CD4-positive, alpha-beta T cell treated with Interferon gamma for 1 hour (primary cell): ENCODE data around the gene MUSTN1.

Source experiments
- DNase-seq: peaks from one replicate; pipeline ENCODE4 v3.0.0-alpha.2; 2020

MUSTN1 gene

DNA sequence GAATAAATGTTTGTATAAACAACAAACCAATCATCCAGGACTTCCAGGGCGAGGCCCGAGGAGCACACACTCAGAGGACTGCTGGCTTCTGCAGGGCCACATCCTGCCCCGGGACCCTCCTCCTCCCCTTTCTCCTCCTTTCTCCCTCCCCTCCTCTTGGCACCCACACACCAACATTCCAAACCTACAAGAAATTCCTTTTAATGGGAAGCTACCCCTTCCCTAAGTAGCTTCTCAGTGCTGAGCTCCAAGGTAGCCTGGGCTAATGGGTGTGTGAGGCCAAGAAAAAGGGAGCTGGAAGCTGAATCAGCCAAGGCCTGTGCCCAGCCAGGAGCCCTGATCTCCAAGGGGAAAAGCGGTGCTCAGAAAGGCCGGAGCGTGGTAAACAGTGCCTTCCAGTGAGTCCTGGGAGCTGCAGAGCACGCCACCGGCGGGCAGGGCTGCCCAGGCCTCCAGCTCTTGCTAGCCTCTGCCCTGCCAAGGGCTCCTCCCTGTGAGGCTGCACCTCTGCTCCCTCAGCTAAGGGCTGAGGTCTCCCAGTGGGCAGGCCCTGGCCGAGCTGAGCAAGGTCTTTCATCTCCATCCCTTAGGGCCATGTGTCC, 36.3 kb downstream of the MUSTN1 start:
- DNase-seq = no peak

DNA sequence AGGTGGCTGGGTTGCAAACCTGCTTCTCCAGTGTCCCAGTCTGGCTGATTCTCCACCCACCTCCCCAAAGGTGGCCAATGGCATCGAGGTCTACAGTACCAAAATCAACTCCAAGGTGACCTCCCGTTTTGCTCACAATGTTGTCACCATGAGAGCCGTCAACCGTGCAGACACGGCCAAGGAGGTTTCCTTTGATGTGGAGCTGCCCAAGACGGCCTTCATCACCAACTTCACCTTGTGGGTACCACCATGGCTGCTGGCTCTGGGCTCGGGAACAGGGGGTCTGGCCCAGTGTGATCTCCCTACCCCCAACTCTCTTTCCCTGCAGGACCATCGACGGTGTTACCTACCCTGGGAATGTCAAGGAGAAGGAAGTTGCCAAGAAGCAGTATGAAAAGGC, 38.4 kb downstream of the MUSTN1 start:
- DNase-seq = no peak

DNA sequence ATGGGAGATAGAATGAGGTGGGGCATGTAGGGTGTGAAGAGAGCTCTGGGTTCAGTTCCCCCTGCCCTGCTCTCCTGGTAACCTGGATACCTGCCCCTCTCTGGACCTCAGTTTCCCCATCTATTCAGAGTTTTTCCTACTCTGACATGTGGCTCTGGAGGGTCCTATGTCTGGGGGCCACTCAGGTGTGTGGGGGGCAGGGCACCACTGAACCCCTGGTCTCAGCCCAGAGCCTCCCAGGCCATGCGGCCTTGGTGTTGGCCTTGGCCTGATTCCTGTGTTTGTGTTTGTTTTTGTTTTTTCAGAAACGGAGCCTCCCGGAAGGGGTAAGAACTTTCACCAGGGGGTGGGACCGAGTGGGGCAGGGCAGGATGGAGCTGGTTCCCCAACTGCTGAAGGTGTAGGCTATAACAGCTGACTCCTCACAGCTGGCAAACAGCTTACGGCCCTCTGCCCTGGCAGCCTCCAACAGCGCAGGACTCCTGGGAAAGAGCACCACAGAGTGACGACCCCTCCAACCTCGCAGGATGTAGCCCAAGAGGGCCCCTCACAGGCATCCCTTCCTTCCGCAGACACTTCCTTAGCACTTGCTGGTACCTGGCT, 39.4 kb downstream of the MUSTN1 start:
- no peak for DNase-seq

DNA sequence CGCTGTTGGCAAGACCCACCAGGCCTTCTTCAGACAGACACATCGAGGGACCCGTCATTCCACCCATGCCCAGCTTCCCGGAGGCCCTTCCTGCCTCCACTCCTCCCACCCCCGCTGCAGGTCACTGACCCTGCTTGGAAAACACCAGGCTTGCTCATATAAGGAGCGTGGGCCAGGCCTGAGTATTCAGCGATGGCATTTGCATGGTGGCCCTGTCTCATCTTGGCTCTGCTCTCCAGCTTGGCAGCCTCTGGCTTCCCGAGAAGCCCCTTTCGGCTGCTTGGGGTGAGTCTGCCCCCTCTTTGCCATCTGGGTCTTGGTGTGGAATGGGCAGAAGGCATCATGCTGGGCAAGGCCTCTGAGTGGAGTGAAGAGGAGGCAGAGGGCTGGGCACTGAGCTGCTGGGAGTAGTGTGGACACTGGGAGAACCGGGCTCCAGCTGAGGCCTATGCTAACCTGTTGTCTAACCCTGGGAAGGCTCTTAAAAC, 40.2 kb downstream of the MUSTN1 start, which contains the start of gene ITIH3:
ITIH3 (plus strand) TSS at position 185 of the 488 bp plus-strand sequence; CDS start at position 193, 8 bp downstream.
- no peak for DNase-seq

DNA sequence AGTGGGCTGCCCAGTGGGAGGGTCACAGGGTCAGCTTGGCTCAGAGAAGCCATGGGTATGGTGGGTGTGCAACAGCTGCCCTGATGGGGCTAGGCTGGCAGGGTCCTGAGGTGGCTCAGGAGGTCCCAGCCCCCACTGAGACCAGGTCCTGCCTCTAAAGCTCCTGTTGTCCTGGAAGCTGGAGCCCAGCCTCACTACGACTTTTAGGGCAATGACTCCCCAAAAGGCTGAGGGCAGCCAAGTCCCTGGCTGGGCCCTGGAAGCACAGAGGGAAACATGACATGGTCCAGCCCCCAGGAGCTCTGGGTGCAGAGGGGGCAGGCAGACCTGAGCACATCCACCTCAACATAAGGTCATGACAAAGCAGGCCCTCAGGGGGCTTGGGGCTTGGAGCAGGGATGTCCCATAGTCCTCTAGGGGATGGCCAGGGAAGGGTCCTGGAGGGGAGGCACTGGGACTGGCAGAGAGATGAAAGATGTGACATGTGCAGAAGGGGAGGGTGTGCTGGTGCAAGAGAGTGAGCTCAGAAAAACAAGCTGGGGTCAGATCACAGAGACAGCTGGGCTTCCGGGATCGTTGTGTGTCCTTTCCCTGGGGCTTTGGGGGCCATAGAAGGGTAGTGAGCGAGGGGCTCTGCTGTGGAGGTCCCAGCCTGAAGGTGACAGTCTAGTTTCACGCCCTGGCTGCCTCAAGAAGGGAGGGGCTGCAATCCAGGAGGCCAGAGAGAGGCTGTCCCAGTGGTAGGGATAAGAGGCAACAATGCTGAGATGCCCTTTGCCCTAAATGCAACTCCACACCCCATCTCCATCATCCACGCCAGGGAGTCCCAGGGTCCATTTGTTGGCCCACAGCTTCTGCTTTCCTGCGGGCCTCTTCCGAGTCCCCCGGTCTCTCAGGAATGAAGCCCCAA, 40.9 kb downstream of the MUSTN1 start:
- no peak for DNase-seq

DNA sequence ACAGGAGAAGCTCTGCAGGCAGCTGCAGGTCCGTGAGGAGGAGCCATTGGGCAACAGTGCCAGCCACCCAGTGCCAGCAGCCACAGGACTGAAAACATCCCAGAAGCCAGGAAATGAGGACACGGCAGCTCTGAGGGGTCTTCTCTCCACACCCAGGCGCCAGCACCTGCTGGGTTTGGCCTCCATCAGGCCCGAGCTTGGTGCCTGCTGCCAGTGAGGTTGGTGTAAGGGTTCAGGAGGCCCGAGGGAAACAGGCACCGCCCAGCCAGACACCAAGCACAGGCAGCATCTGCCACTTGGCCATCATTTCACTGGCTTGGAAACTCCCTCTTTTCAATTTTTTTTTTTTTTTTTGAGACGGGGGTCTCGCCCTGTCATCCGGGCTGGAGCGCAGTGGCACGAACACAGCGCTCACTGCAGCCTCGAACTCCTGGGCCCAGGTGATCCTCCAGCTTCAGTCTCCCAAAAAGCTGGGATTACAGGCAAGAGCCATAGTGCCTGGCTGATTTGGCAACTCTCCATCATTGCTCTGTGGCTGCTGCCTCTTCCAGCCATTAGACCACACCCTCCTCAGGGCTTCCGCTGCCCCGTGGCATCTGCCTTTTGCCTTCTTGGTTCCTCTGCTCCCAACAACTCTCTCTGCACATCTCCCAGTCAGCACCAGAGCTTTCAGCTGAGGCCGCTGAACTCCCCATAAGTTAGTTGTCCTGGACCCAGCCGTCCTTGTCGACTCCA, 41.7 kb downstream of the MUSTN1 start:
- no peak for DNase-seq

DNA sequence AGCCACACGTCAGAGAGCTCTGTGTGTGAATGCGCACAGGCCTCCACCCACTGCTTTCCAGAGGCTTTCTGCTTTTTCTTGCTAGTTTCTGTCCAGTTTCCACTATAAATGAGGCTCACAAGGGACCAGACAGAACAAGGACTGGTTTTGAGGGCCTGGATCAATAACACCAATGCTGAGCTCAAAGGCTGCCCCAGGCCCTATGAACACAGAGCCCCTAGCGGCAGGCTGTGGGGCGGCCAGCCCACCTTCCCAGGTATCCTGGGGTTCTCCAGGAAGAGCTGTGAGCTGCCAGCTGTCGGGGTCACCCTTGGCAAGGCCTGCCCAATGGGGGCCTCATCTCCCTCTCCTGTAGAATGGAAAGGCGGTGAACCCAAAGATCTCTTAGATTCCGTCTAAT, 42.4 kb downstream of the MUSTN1 start:
- no peak for DNase-seq

DNA sequence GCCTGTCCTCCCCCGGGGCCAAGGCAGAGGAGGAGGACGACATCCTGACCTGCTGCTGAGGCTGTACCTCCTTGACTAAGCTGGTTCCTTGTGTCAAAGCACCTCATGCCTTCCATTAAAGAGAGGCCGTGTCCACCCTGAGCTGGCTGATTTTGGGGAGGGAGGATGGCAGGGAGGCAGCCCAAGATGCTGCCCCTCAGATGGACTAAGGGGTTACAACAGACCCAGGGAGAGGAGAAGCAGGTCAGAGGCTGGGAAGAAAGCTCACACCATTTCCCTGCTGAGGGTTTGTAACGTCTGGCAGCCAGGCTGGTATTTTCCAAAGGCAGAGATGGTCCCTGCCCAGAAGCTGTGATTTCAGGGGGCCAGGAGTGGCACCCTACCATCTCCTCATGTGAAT, 42.9 kb downstream of the MUSTN1 start:
- DNase-seq = no peak

DNA sequence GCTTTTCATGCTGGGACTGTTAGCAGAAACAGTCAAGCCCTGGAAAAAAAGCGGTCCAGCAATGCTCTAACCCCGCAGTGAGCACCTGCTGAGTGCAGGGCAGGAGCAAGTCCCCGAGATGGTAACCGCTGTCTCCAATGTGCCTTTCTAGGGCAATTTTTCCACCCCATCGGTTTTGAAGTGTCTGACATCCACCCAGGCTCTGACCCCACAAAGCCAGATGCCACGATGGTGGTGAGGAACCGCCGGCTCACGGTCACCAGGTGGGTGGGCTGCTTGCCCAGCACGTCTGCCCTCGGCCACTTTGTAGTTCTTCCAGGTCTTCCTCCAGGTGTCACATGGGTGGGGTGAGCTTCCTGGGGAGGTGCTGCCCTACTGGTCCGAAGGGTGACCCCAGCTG, 43.5 kb downstream of the MUSTN1 start:
- no peak for DNase-seq

DNA sequence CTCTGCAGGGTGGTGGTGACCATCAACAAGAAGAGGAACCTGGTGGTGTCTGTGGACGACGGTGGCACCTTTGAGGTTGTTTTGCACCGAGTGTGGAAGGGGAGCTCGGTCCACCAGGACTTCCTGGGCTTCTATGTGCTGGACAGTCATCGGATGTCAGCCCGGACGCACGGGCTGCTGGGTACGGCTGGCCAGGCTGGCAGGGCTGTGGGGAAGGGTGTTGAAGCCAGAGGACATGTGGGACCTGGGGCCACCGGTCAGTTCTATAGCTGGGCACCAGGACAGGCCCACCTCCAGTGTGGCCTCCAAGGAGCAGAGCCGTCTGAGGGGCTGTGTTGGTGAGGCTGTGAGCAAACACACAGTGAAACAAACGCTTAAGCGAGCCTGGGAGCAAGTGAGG, 44.1 kb downstream of the MUSTN1 start:
- DNase-seq = no peak

DNA sequence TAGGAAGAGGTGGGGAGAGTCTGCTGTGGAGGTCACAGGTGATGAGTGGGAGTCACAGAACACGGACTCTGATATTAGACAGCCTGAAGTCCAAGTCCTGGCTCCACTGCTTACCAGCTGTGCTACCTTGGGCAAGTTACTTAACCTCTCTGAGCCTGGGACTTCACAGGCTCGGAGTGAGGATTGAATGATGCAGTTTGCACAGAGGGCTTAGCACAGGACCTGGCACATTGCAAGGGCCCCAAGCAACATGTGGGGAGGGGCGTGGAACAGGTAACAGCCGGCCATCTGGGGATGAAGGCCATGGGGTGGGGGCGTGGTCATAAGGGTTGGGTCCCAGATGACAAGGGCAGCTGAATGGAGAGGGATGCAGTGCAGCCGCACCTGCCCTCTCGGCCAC, 44.5 kb downstream of the MUSTN1 start:
- DNase-seq = no peak

DNA sequence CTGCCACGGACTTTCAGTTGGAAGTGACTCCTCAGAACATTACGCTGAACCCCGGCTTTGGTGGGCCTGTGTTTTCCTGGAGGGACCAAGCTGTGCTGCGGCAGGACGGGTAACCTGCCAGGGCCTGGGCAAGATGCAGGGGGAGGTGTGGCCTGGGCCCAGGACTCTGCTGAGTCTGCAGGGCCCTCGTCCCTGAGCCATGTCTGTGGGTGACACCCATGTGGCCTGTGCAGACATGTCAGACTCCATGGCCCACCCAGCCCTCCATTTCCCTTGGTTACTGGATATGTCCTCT, 45.1 kb downstream of the MUSTN1 start:
- DNase-seq = no peak

DNA sequence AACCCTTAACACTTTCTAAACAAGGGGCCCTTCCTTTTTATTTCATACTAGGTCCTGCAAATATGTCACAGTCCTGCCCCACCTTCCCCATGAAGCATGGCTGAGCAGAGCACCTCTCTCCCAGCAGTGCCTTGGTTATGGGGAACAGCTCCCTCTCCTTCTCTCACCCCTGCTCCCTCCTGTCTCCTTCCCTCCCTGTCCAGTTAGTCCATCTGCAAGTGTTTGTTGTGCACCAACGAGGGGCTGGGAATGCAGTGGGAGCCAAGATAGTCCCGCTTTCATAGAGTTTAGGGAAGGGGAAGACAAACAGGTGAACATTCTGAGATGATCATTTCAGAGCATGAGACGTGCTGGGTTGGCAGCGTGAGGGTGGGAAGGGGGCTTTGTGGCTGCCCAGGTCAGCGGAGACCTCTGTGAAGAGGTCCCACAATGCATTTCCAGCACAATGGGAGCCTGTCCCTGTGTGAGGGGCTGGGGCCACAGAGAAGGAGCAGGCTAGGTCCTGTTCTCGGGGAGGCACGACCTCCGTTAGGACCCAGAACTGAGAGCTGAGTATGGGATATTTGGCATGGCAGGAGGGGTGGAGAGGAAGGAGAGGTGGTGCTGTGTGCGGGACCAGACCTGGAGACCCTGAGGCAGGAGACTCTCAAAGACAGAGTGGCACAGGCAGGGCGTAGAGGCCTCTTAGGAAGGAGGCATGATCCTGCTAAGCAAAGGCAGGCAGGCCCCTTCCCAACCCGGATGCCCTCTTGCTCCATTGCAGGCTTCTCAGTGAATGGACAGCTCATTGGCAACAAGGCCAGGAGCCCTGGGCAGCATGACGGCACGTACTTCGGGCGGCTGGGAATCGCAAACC, 45.7 kb downstream of the MUSTN1 start:
- DNase-seq = no peak

DNA sequence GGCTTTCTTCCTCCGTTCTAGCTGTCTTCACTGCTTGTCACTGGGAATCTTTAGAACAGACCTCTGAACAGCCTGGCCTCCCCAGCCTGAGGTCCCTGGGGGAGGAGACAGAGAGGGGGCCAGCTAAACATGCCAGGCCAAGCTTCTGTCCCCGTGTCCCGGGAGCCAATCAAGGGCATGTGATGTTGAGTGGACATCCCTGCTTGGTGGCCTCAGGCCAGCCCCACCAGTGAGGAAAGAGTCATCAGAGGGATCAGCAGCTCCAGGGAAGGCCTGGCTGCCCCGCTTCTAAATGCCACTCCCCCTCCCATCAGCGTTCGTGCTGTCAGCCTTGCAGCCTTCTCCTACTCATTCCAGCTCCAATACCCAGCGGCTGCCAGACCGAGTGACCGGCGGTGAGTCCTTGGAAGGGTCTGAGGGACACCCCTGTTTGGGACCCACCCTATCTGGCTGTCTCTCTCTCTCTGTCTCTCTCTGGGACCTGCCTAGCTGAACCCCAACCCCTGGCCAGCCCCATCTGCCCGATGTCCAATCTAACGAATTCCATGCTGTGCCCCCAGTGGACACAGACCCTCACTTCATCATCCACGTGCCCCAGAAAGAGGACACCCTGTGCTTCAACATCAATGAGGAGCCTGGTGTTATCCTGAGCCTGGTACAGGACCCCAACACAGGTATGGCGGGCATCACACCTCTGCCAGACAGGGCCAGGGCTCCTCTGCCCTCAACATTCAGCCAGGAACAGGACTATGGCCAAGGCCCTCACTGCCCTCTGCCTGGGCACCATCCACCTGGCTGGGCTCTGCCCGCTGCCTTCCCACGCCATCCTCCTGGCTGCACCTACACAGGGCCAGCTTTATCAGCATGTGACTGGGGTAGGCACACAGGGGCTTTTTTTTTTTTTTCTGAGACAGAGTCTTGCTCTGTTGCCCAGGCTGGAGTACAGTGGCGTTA, 46.9 kb downstream of the MUSTN1 start:
- DNase-seq = no peak

DNA sequence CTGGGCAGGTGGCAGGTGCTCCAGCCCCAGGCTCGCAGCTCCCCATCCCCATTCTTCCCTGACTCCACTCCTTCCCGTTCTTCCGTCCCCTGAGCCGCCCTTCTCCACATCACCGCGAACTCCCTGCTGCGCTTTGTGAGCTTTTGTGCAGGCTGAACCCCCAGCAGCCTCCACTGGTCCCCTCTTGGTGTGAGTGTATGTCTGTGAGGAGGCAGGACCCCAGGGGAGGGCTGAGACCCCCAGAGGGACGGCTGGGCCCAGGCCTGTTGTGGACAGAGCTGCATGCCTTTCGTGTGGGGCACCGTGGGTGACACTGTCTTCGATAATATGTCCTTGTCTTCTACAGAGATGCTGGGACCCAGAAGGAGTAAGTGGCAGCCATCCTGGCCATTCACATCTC, 47.6 kb downstream of the MUSTN1 start:
- DNase-seq = no peak

DNA sequence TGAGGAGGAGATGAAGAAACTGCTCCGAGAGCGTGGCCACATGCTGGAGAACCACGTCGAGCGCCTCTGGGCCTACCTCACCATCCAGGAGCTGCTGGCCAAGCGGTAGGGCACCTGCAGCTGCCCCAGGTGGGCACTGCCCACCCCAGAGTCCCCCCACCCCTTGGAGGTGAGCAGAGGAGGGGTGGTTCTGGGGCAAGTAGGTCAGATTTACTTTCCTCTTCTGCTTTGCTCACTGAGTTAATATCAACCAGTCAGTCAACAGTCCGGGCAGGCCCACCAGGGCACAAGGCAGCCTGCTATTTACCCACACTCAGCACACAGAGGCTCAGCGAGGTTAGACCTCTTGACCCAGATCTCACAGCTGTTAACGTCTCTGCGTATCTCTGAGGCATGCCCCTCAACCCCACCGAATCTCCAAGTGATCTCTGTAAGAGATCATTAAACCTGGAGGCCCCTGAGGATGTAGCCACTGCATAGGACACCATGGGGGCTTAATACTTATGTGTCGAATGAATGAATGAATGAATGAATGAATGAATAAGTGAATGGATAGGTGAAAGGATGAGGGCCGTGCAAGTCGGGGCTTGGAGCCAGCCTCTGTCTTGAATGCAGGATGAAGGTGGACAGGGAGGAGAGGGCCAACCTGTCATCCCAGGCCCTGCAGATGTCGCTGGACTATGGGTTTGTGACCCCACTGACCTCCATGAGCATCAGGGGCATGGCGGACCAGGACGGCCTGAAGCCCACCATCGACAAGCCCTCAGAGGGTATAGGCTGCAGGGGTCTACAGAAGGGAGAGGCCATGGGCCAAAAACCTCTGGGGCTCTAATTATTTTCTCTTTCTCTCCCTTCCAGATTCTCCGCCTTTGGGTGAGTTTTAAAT, 48.2 kb downstream of the MUSTN1 start:
- no peak for DNase-seq

DNA sequence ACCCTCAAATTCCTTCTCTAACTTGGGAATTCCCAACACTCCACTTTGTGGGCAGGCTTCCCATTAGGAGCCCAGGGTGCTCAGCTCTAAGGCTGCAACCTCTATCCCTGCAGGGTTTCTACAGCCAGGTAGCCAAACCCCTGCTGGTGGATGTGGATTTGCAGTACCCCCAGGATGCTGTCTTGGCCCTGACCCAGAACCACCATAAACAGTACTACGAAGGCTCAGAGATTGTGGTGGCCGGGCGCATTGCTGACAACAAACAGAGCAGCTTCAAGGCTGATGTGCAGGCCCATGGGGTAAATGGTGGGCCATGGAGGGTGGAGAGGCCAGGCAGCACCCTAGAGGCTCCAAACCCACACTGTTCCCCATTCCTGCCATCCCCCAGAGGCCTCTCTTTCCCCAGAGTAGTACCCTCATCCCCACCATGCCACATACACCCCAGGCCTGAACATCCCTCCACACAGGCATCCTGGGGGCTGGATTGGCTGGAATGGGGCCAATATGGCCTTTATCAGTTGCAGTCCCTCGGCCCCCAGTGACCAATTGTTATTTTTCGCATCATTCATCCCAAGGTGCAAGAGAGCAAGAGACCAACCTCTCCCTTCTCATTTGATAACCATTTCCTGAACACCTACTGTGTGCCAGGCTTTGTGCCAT, 49.8 kb downstream of the MUSTN1 start:
- DNase-seq = no peak

DNA sequence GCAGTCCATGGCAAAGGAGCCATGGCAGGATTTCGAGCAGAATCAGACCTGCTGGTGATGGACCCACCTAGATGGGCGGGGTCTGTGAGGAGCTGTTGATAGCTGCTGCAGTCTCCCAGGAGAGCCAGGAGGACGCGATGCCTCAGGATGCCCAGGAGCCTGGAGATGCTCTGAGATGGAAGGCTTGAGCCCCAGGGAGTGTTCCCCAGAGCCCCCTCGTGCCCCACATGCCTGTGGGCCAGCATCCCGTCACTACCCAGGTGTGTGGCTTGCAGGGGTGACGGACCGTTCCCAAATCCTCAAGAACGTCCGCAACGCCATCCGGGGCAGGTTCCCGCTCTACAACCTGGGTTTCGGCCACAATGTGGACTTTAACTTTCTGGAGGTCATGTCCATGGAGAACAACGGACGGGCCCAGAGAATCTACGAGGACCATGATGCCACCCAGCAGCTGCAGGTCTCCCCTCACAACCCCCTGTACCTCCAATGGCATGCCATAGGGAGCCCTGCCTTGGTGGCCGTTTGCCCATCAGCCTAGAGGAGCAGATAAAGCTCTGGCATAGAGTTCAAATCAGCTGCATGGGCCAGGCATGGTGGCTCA, 50.7 kb downstream of the MUSTN1 start:
- DNase-seq = no peak

DNA sequence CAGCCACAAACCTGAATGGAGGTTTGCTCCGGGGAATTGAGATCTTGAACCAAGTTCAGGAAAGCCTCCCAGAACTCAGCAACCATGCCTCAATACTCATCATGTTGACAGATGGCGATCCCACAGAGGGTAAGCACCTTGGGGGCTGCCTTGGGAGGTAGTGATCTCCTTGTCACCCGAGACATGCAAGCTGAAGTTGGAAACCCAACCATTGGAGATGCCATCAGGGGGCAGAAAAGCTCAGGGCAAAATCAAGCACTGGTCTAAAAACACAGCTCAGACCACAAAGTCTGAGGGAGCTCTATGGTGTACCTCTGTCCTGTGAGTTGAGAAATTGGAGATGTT, 51.6 kb downstream of the MUSTN1 start:
- no peak for DNase-seq
